Prostate gland (tissue), 2 donors: ENCODE results near the gene DPH1. TPM values are rescaled to one million over a fixed set of nuclear protein-coding genes. Genes with fewer than 3 reads are reported as not detected.
A peak's percentile ranks its signal among the peaks of the same experiment; 100 is the strongest.

Source experiments
- DNase-seq: peaks from one replicate; pipeline ENCODE4 v3.0.0-alpha.2; 2019; ENCODE audit warnings: low spot score
- H3K27ac ChIP-seq, 2 donors: fragments of 200-600 bp; sonication (generic); 2 replicates each; pipeline ENCODE4 v1.5.1; 2017 to 2019
- H3K27me3 ChIP-seq: fragments of 200-600 bp; sonication (generic); replicated peaks from 2 replicates; pipeline ENCODE4 v1.5.1; 2019; ENCODE audit not compliant: insufficient read depth
- H3K36me3 ChIP-seq, 2 donors: fragments of 200-600 bp; sonication (generic); 1 replicate in 1 of 2; 2 replicates in 1 of 2; pipeline versions ENCODE4 v1.5.1 to v1.8.1; 2017 to 2019
- H3K4me1 ChIP-seq: fragments of 200-600 bp; sonication (generic); replicated peaks from 2 replicates; pipeline ENCODE4 v1.5.1; 2019
- H3K4me3 ChIP-seq, 2 donors: fragments of 200-600 bp; sonication (generic); 2 replicates each; pipeline ENCODE4 v1.5.1; 2017 to 2019
- H3K9me3 ChIP-seq: fragments of 200-600 bp; sonication (generic); 2 replicates; pipeline ENCODE4 v1.5.1; 2017
- POLR2A ChIP-seq: fragments of 450-650 bp; IDR thresholded peaks from one replicate; pipeline ENCODE4 v1.6.1; 2016; ENCODE audit warnings: antibody characterized with exemption, mild to moderate bottlenecking
- POLR2AphosphoS5 ChIP-seq: sonication (generic); formaldehyde crosslinking; IDR thresholded peaks from one replicate; pipeline ENCODE4 v1.6.1; 2017; ENCODE audit warnings: antibody characterized with exemption
- WGBS: methylation state at CpG from one replicate; pipeline ENCODE4 v1.1.5; 2018; 5-methylcytosine and 5-hydroxymethylcytosine counted together
- intact Hi-C: fragments of 100-400 bp; cut with DNase I; formaldehyde crosslinking; loops from one replicate; pipeline ENCODE4 v1.14.2; 2022
- total RNA-seq, 2 donors: library from RNA; depleted of rRNA; stranded (reverse); fragments of >200 nt; gene quantifications; one replicate each; pipeline ENCODE4 v1.1.0, GENCODE V29; 2016
- TF ChIP-seq, protein P1 (sequence below), 4 experiments: fragments of 200-600 bp in 2 of 4; fragments of 450-650 bp in 2 of 4; sonication (generic) in 2 of 4; IDR thresholded peaks; 1 replicate in 3 of 4; 2 replicates in 1 of 4; pipeline ENCODE4 v1.5.1; 2016 to 2019; ENCODE audit warnings: antibody characterized with exemption in 4 of 4, mild to moderate bottlenecking in 2 of 4, moderate library complexity in 2 of 4

The DPH1 gene
- total RNA-seq, 2 donors from 2014 or later = 61.4 to 84.1 TPM

DNA sequence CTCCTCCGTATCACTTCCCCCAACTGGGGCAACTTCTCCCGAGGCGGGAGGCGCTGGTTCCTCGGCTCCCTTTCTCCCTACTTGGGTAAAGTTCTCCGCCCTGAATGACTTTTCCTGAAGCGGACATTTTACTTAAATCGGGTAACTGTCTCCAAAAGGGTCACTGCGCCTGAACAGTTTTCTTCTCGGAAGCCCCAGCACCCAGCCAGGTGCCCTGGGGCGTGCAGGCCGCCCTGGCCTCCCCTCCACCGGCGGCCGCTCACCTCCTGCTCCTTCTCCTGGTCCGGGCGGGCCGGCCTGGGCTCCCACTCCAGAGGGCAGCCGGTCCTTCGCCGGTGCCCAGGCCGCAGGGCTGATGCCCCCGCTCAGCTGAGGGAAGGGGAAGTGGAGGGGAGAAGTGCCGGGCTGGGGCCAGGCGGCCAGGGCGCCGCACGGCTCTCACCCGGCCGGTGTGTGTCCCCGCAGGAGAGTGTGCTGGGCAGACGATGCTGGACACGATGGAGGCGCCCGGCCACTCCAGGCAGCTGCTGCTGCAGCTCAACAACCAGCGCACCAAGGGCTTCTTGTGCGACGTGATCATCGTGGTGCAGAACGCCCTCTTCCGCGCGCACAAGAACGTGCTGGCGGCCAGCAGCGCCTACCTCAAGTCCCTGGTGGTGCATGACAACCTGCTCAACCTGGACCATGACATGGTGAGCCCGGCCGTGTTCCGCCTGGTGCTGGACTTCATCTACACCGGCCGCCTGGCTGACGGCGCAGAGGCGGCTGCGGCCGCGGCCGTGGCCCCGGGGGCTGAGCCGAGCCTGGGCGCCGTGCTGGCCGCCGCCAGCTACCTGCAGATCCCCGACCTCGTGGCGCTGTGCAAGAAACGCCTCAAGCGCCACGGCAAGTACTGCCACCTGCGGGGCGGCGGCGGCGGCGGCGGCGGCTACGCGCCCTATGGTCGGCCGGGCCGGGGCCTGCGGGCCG is 26.5 kb downstream of the DPH1 start:
- Histone ChIP-seq H3K4me3 (peak overlapping the region; percentile 43 to 46), H3K4me1 (no peaks in the 10 kb centered on the region), H3K36me3 (no peaks in the 10 kb centered on the region), H3K9me3 (no peaks in the 10 kb centered on the region), H3K27me3 (no peaks in the 10 kb centered on the region), H3K27ac (peak overlapping the region; percentile 77 to 82)
- DNase-seq = no peak
- 53% methylated on average over 84 of the region's 85 CpGs for WGBS
- no peak for TF ChIP-seq POLR2AphosphoS5
- no peak for TF ChIP-seq POLR2A
- TF ChIP-seq, protein P1, sequence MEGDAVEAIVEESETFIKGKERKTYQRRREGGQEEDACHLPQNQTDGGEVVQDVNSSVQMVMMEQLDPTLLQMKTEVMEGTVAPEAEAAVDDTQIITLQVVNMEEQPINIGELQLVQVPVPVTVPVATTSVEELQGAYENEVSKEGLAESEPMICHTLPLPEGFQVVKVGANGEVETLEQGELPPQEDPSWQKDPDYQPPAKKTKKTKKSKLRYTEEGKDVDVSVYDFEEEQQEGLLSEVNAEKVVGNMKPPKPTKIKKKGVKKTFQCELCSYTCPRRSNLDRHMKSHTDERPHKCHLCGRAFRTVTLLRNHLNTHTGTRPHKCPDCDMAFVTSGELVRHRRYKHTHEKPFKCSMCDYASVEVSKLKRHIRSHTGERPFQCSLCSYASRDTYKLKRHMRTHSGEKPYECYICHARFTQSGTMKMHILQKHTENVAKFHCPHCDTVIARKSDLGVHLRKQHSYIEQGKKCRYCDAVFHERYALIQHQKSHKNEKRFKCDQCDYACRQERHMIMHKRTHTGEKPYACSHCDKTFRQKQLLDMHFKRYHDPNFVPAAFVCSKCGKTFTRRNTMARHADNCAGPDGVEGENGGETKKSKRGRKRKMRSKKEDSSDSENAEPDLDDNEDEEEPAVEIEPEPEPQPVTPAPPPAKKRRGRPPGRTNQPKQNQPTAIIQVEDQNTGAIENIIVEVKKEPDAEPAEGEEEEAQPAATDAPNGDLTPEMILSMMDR (IDR thresholded peaks at IDR 0.05) = no peak
- intact Hi-C loops = loop anchor here (5.0 to 10.0 kb wide), 2 partner anchors 36 to 338 kb away; no protein-coding TSS in a partner anchor

DNA sequence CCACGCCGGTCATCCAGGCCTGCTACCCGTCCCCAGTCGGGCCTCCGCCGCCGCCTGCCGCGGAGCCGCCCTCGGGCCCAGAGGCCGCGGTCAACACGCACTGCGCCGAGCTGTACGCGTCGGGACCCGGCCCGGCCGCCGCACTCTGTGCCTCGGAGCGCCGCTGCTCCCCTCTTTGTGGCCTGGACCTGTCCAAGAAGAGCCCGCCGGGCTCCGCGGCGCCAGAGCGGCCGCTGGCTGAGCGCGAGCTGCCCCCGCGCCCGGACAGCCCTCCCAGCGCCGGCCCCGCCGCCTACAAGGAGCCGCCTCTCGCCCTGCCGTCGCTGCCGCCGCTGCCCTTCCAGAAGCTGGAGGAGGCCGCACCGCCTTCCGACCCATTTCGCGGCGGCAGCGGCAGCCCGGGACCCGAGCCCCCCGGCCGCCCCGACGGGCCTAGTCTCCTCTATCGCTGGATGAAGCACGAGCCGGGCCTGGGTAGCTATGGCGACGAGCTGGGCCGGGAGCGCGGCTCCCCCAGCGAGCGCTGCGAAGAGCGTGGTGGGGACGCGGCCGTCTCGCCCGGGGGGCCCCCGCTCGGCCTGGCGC is 27.3 kb downstream of the DPH1 start:
- Histone ChIP-seq H3K4me1 (no peaks in the 10 kb centered on the region), H3K4me3 (peak overlapping the region; percentile 43 to 46), H3K27ac (peak overlapping the region; percentile 75 to 82), H3K36me3 (no peaks in the 10 kb centered on the region), H3K9me3 (no peaks in the 10 kb centered on the region), H3K27me3 (no peaks in the 10 kb centered on the region)
- WGBS = 47% methylated on average over 57 of the region's 81 CpGs
- DNase-seq = no peak
- TF ChIP-seq POLR2AphosphoS5 (no peak), POLR2A (no peak)
- TF ChIP-seq, protein P1 (IDR thresholded peaks at IDR 0.05) = no peak
- intact Hi-C loops = loop anchor here (5.0 to 10.0 kb wide), 2 partner anchors 35 to 338 kb away; no protein-coding TSS in a partner anchor

DNA sequence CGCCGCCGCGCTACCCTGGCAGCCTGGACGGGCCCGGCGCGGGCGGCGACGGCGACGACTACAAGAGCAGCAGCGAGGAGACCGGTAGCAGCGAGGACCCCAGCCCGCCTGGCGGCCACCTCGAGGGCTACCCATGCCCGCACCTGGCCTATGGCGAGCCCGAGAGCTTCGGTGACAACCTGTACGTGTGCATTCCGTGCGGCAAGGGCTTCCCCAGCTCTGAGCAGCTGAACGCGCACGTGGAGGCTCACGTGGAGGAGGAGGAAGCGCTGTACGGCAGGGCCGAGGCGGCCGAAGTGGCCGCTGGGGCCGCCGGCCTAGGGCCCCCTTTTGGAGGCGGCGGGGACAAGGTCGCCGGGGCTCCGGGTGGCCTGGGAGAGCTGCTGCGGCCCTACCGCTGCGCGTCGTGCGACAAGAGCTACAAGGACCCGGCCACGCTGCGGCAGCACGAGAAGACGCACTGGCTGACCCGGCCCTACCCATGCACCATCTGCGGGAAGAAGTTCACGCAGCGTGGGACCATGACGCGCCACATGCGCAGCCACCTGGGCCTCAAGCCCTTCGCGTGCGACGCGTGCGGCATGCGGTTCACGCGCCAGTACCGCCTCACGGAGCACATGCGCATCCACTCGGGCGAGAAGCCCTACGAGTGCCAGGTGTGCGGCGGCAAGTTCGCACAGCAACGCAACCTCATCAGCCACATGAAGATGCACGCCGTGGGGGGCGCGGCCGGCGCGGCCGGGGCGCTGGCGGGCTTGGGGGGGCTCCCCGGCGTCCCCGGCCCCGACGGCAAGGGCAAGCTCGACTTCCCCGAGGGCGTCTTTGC is 28.0 kb downstream of the DPH1 start:
- no peaks in the 10 kb centered on the region for H3K4me1 ChIP-seq
- peak overlapping the region in 1 of 2 donors; percentile 3 for H3K4me3 ChIP-seq
- no peaks in the 10 kb centered on the region for H3K27me3 ChIP-seq
- peak overlapping the region; percentile 75 to 82 for H3K27ac ChIP-seq
- WGBS = 54% methylated on average over 92 of the region's 98 CpGs
- intact Hi-C loops = loop anchor here (2.0 to 10.0 kb wide), 3 partner anchors 34 to 337 kb away; no protein-coding TSS in a partner anchor
- H3K36me3 ChIP-seq = no peaks in the 10 kb centered on the region
- TF ChIP-seq POLR2AphosphoS5 (no peak), POLR2A (no peak)
- TF ChIP-seq, protein P1 (IDR thresholded peaks at IDR 0.05) = no peak
- no peak for DNase-seq
- H3K9me3 ChIP-seq = no peaks in the 10 kb centered on the region

GRCh38 chr17:2058586-2059546 is 28.9 kb downstream of the DPH1 start:
- Histone ChIP-seq H3K4me1 (no peaks in the 10 kb centered on the region), H3K27me3 (no peaks in the 10 kb centered on the region), H3K27ac (peak overlapping the region; percentile 75 to 82), H3K36me3 (no peaks in the 10 kb centered on the region), H3K4me3 (peak overlapping the region in 1 of 2 donors; percentile 3), H3K9me3 (no peaks in the 10 kb centered on the region)
- WGBS = 47% methylated on average over 45 of the region's 78 CpGs
- TF ChIP-seq POLR2AphosphoS5 (no peak), POLR2A (no peak)
- TF ChIP-seq, protein P1 (IDR thresholded peaks at IDR 0.05) = peak in 3 of 4 experiments; percentile 35 to 71 (median 47)
- DNase-seq = no peak
- intact Hi-C loops = loop anchor here (2.0 to 10.0 kb wide), 3 partner anchors 33 to 336 kb away; no protein-coding TSS in a partner anchor
